Mesenchymal stem cell (in vitro differentiated cells and primary cell): ENCODE measurements around the gene UNC93B1.
"Not testable (repeated sequence)": the region's sequence is repeated elsewhere in the genome, so short reads cannot be mapped to it uniquely, and the experiment has no call there.

Experiments
- DNase-seq: peaks from one replicate; pipeline ENCODE4 v3.0.0-alpha.2; 2013
- H2AFZ ChIP-seq: one replicate; pipeline ENCODE4 v1.6.1; 2013; ENCODE audit warnings: low read depth, mild to moderate bottlenecking, control low read depth, inconsistent platforms, low read length, moderate library complexity
- H2AK5ac ChIP-seq: 2 replicates; pipeline ENCODE4 v1.6.1; 2013; ENCODE audit warnings: low read length, moderate library complexity, mild to moderate bottlenecking, inconsistent platforms; ENCODE audit not compliant: severe bottlenecking
- H2BK120ac ChIP-seq: one replicate; pipeline ENCODE4 v1.6.1; 2013; ENCODE audit warnings: low read depth, mild to moderate bottlenecking, inconsistent platforms, low read length, moderate library complexity
- H2BK12ac ChIP-seq, 2 experiments: one replicate each; pipeline ENCODE4 v1.6.1; 2013; ENCODE audit warnings: inconsistent platforms in 2 of 2, low read length in 2 of 2, mild to moderate bottlenecking in 2 of 2, moderate library complexity in 2 of 2, control low read depth in 1 of 2
- H2BK15ac ChIP-seq: one replicate; pipeline ENCODE4 v1.6.1; 2013; ENCODE audit warnings: mild to moderate bottlenecking, low read depth, inconsistent platforms; ENCODE audit not compliant: poor library complexity, severe bottlenecking
- H2BK5ac ChIP-seq: 2 replicates; pipeline ENCODE4 v1.6.1; 2013; ENCODE audit warnings: low read depth, mild to moderate bottlenecking, low read length, control low read depth, inconsistent platforms; ENCODE audit not compliant: poor library complexity, severe bottlenecking
- H3K14ac ChIP-seq, 2 experiments: one replicate each; pipeline ENCODE4 v1.6.1; 2013; ENCODE audit warnings: inconsistent platforms in 2 of 2, low read length in 2 of 2, control low read depth in 1 of 2, mild to moderate bottlenecking in 1 of 2, moderate library complexity in 1 of 2
- H3K18ac ChIP-seq, 2 experiments: one replicate each; pipeline ENCODE4 v1.6.1; 2013; ENCODE audit warnings: inconsistent platforms in 2 of 2, low read length in 2 of 2, control low read depth in 1 of 2, low read depth in 1 of 2, mild to moderate bottlenecking in 1 of 2
- H3K23ac ChIP-seq, 2 experiments: one replicate each; pipeline ENCODE4 v1.6.1; 2013; ENCODE audit warnings: inconsistent platforms in 2 of 2, low read length in 2 of 2, mild to moderate bottlenecking in 2 of 2, moderate library complexity in 2 of 2, control low read depth in 1 of 2
- H3K27ac ChIP-seq: 2 replicates; pipeline ENCODE4 v1.5.1; 2013; ENCODE audit warnings: mild to moderate bottlenecking, moderate library complexity, low read length, control low read depth, inconsistent platforms; ENCODE audit not compliant: poor library complexity, severe bottlenecking
- H3K27me3 ChIP-seq, 2 experiments: 2 replicates each; pipeline versions ENCODE4 v1.6.1 to v1.7.0; 2013; ENCODE audit warnings: low read length in 2 of 2, mild to moderate bottlenecking in 2 of 2, moderate library complexity in 2 of 2, control low read depth in 1 of 2, inconsistent platforms in 1 of 2; ENCODE audit not compliant: control insufficient read depth in 1 of 2, insufficient read depth in 1 of 2
- H3K36me3 ChIP-seq, 2 experiments: 2 replicates each; pipeline versions ENCODE4 v1.6.1 to v1.7.0; 2013; ENCODE audit warnings: low read length in 2 of 2, control low read depth in 1 of 2, inconsistent platforms in 1 of 2, low read depth in 1 of 2, mild to moderate bottlenecking in 1 of 2; ENCODE audit not compliant: insufficient read depth in 2 of 2, control insufficient read depth in 1 of 2
- H3K4ac ChIP-seq, 2 experiments: one replicate each; pipeline ENCODE4 v1.6.1; 2013; ENCODE audit warnings: inconsistent platforms in 2 of 2, low read length in 2 of 2, mild to moderate bottlenecking in 2 of 2, moderate library complexity in 2 of 2, control low read depth in 1 of 2, low read depth in 1 of 2
- H3K4me1 ChIP-seq: 2 replicates; pipeline ENCODE4 v1.6.1; 2013; ENCODE audit warnings: low read depth, low read length, control low read depth; ENCODE audit not compliant: control insufficient read depth, insufficient read depth
- H3K4me2 ChIP-seq: 2 replicates; pipeline ENCODE4 v1.6.1; 2013; ENCODE audit warnings: low read length, mild to moderate bottlenecking, inconsistent platforms; ENCODE audit not compliant: poor library complexity, severe bottlenecking
- H3K4me3 ChIP-seq, 2 experiments: 2 replicates each; pipeline versions ENCODE4 v1.5.1 to v1.7.0; 2013; ENCODE audit warnings: low read length in 2 of 2, mild to moderate bottlenecking in 2 of 2, control low read depth in 1 of 2, low read depth in 1 of 2; ENCODE audit not compliant: insufficient read depth in 1 of 2
- H3K79me1 ChIP-seq: replicated peaks from 2 replicates; pipeline ENCODE4 v1.6.1; 2013; ENCODE audit warnings: mild to moderate bottlenecking, control low read depth, low read length, inconsistent platforms; ENCODE audit not compliant: poor library complexity, severe bottlenecking
- H3K9ac ChIP-seq: 2 replicates; pipeline ENCODE4 v1.7.0; 2013; ENCODE audit warnings: mild to moderate bottlenecking, low read length, moderate library complexity
- H3K9me3 ChIP-seq: 2 replicates; pipeline ENCODE4 v1.7.0; 2013; ENCODE audit warnings: mild to moderate bottlenecking, low read length; ENCODE audit not compliant: control insufficient read depth
- H4K8ac ChIP-seq: one replicate; pipeline ENCODE4 v1.6.1; 2013; ENCODE audit warnings: inconsistent platforms, mild to moderate bottlenecking, low read length, moderate library complexity
- H4K91ac ChIP-seq: one replicate; pipeline ENCODE4 v1.6.1; 2013; ENCODE audit warnings: mild to moderate bottlenecking, low read length, inconsistent platforms
- WGBS: methylation state at CpG from one replicate; pipeline ENCODE4 v1.1.7; 2013; ENCODE audit warnings: mixed read lengths; 5-methylcytosine and 5-hydroxymethylcytosine counted together
- small RNA-seq: library from polyadenylated mRNA; stranded (forward); fragments of <200 nt; extraction: miRNeasy Mini kit (QIAGEN cat#:217004); gene quantifications from one replicate; pipeline ENCODE3, GENCODE V24; 2013; ENCODE audit warnings: low read depth

Gene UNC93B1

DNA sequence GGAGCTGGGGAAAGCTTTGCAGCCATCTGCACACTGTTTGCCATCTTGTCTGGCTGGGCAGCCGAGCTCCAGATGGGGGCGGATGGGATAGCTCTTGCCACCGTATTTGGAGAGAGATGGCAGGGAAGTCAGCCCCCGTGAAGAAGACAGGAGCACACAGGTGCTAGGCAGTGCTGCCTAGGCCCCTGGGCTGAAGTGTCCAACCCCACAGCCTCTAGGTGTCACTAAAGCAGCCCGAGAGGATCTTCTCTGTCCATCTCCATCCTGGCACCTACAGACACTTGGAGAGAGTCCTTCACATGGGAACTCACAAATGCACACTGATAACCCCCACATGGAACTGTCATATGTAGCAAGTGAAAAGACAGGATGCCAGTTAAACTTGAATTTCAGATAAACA is 60.5 kb downstream of the UNC93B1 start:
- not testable (repeated sequence) for H4K8ac ChIP-seq, H3K9me3 ChIP-seq, H2BK12ac ChIP-seq, H3K23ac ChIP-seq, H3K4ac ChIP-seq, H3K4me2 ChIP-seq, H3K27me3 ChIP-seq, H3K9ac ChIP-seq, H3K4me1 ChIP-seq, H4K91ac ChIP-seq, H2BK120ac ChIP-seq, H2AK5ac ChIP-seq, H3K18ac ChIP-seq, H3K4me3 ChIP-seq, H3K79me1 ChIP-seq, H3K36me3 ChIP-seq, DNase-seq, H2BK5ac ChIP-seq, H2BK15ac ChIP-seq, H3K14ac ChIP-seq, H2AFZ ChIP-seq, H3K27ac ChIP-seq
- no CpG with 5 or more reads among the region's 5 CpGs for WGBS

Small RNA genes within 50 kb of the gene (small RNA-seq; reads per million reads assigned to genes)
- 3.2 reads per million, percentile 20 among the genes with 10 or more reads in this experiment for gene MIR6753
